Adrenal gland (tissue), 5 donors: Measurements from ENCODE around the gene PSMB2.

Experiments
- CTCF ChIP-seq, 6 experiments: fragments of 450-650 bp in 4 of 6; fragments of 200-600 bp in 2 of 6; sonication (generic) in 1 of 6; IDR thresholded peaks; 1 replicate in 5 of 6; 2 replicates in 1 of 6; pipeline versions ENCODE4 v1.5.1 to v1.8.0; 2016 to 2021; ENCODE audit warnings: antibody characterized with exemption in 6 of 6, mild to moderate bottlenecking in 2 of 6, moderate library complexity in 1 of 6
- POLR2A ChIP-seq, 2 donors: fragments of 450-650 bp; IDR thresholded peaks; one replicate each; pipeline ENCODE4 v1.6.1; 2017; ENCODE audit warnings: antibody characterized with exemption in 2 of 2, mild to moderate bottlenecking in 2 of 2, moderate library complexity in 1 of 2
- donor health status: DM: no; HTN: no; CAD: no.

- TF ChIP-seq CTCF (IDR thresholded peaks at IDR 0.05), result no peak
- TF ChIP-seq POLR2A (IDR thresholded peaks at IDR 0.05), result no peak
These were observed 720 bp downstream of the PSMB2 start for GRCh38 chr1:35640380-35641232.
